Activated T-cell treated with anti-CD3 and anti-CD28 coated beads for 4 hours (primary cell): ENCODE data around the gene USP28.
"Not testable (repeated sequence)": the region's sequence is repeated elsewhere in the genome, so short reads cannot be mapped to it uniquely, and the experiment has no call there.

Experiments used
- DNase-seq: peaks from one replicate; pipeline ENCODE4 v3.0.0-alpha.2; 2020

USP28 gene

GRCh38 chr11:113829751-113830150, 45.6 kb downstream of the USP28 start:
- no peak for DNase-seq

- no peak for DNase-seq
Observed at GRCh38 chr11:113828191-113828590, 47.2 kb downstream of the USP28 start.

DNA sequence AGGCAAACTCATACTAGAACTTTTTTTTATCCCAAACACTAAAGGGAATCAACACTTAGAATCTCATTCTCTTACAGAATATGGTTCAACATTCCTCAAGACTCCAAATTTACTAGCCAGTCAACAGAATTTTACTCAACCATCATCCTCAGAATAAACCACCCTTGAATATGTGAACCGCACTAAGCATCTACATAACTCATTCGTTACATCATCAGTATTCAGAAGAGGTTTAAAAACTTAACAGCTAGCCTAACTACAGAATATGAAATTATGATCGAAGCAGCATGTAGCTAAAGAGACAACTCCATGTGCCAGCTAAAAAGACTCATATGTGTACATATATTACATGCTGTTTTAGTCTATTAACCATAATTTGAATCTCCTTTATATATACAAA, 47.9 kb downstream of the USP28 start:
- DNase-seq, result no peak

DNA sequence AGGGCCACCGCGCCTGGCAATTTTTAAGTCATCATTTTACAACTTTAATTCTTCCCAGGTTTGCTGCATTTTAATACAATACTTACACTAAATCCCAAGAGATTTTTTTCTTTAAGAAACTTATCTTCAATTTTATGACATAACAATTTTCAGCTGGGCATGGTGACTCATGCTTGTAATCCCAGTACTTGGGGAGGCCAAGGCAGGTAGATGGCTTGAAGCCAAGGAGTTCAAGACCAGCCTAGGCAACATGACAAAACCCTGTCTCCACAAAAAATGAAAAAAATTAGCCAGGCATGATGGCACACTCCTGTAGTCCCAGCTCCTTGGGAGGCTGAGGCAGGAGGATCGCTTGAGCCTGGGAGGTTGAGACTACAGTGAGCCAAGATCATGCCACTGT, 56.9 kb downstream of the USP28 start:
- DNase-seq, result no peak

DNA sequence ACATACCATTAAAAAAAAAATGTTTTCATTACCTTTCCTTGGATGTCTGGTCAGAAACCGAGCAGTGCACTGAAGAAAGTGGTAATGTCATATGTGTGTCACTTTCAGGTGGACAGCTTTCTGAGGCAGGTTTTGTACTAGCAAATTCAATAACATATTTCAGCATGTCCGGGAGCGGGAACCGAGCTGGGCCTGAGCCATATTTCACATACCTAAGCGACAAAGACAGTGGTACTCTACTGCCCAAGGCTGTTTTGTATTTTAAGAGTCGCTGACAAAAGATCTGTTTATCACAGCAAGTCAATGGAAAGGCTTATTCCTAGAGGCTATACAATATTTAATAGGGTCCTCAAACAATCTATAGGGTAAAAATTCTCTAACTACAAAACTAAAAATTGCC, 57.7 kb downstream of the USP28 start:
- DNase-seq, result no peak

- no peak for DNase-seq
Observed at GRCh38 chr11:113817162-113817561, 58.2 kb downstream of the USP28 start.

DNA sequence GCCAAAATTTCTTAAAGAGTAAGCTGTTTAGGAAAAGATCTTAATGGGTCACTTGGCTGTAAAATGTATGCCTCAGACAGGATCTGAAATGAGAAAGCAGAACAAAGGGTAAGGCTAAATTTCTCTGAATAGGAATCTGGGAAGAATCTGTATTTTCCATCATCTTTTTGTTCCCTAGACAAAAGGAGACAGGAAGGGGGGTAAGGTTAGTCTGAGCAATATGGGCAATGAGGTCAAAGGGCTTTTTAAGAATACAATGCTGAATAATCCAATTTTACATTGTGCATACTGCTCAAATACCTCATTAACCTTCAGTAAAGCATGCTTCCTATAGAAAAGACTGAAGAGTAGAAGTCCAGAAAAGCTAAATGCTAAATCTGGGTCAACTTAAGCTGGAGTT, 61.2 kb downstream of the USP28 start:
- no peak for DNase-seq

- DNase-seq, result no peak
Observed at GRCh38 chr11:113808931-113809330, 66.4 kb downstream of the USP28 start.

GRCh38 chr11:113806406-113806805, 69.0 kb downstream of the USP28 start:
- no peak for DNase-seq

DNA sequence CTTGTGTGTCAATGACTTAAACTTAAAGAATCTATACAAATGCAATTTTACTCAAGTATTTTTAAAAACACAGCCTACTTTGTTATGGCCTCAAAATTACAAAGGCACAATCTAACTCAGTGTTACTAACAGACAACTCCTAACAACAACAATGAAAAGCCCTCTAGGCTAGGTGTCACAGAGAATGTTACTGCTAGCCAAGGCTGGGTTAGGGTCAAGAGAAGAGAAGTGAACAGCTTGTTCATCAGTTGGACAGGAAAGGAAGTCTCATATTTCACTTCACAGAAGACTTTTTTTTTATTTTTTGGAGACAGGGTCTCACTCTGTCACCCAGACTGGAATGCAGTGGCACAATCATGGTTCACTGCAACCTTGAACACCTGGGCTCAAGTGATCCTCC, 69.7 kb downstream of the USP28 start:
- DNase-seq, result no peak

DNA sequence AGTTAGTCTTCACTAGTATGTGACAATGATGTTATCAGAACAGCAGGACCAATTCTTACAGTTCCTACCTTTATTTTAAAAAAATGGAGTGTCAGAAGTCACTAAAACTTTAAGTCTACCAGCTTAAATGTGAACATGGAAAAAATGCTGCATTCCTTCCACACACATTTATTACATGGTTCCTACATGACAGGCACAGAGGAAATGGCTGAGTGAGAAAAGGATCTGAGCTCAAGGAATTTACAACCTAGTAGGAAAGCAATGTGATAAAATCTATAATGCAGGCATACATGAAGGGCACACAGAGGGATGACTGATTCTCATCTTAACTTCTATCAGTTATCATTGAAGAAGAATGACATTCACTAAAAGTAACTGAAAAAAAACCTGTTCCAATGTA, 72.8 kb downstream of the USP28 start:
- no peak for DNase-seq

DNA sequence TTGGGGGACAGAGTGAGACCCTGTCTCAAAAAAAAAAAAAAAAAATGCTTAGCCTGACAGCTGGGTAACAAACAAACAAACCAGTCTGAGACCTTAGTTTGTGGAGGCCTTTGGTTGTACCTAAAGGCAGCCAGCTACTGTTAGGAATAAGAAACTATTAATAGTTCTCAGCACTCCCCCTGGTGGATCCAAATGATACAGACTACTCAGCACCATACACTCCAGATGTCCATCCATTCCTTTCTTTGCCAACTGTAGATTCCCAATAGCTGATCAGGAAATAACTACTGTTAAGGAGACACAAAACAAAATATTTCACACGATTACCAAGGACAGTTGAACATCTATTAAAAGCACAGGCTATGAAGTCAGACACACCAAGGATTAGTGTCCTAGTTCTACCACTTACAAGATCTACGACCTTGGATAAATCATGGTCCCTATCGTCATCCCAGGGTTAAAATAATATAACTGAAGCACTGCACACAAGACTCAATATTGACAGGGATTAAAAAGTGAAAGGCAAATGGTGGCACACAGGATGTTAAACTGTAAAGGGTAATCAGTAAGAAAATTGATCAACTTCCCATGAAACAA, 78.6 kb downstream of the USP28 start:
- DNase-seq, result no peak

GRCh38 chr11:113789675-113790320, 85.6 kb downstream of the USP28 start:
- DNase-seq, result no peak

- not testable (repeated sequence) for DNase-seq
Observed at GRCh38 chr11:113789016-113789415, 86.4 kb downstream of the USP28 start.

- DNase-seq, result no peak
Observed at GRCh38 chr11:113782134-113782533, 93.2 kb downstream of the USP28 start.

- no peak for DNase-seq
Observed at GRCh38 chr11:113781682-113782081, 93.7 kb downstream of the USP28 start.

DNA sequence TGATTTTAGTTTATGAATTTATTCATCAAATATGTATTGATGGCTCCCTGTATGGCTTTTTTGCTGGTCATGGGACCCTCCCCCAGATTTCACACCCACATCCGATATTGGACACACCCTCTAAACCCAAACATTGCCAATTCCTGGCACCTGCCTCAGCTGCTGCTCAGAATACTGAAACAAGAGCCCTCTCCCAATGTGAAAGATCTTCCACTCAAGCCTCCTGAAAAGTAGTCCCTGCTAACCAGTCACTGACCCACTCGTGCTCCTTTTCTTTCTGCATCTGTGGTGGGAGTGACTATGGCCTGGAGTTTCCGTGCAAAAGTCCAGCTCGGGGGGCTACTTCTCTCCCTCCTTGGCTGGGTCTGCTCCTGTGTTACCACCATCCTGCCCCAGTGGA, 95.9 kb downstream of the USP28 start, which contains the start of gene CLDN25:
CLDN25 (plus strand) TSS at position 301 of the 400 bp plus-strand sequence; CDS start at position 301, 0 bp downstream.
- no peak for DNase-seq

GRCh38 chr11:113778111-113778910, 97.1 kb downstream of the USP28 start:
- no peak for DNase-seq

- no peak for DNase-seq
Observed at GRCh38 chr11:113774174-113774503, 101.2 kb downstream of the USP28 start.

DNA sequence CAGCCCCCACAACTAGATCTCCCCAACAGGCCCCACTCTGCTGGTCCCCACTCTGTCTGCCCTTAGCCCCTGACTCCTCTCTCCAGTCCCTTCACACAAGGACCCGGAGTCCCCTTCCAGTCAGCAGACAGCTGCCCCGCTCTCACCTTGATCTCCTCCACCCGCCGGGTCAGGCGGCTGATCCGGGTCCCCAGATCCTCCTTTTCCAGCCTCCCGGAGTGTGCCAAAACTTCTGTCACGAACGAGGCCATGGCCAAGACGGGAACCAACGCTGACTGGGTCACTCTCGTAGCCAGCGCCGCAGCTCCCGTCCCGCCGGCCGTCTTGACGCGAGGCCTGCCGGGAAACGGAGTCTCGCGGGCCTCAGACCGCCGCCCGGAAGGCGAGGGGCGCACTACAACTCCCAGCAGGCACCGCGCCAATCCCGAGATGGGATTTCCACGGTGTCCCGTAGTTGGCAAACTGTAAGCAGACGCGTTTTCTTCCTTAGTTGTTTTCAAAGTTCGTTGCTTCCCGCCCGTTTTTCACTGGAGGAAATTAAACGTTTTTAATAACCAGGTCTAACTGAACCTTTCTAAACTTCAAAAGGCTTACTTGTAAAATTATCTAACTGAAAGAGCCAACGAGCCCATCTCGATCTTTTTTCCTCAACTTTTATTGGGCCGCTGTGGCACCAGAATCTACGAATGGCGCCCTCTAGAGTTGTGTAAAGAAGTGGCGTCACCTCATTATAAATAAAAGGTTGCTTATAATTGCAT, 101.8 kb downstream of the USP28 start, which contains the start of gene ZW10:
ZW10 (minus strand) TSS at position 277 of the 758 bp plus-strand sequence; CDS start at position 251, 26 bp downstream.
- DNase-seq, result peak; percentile 86

DNA sequence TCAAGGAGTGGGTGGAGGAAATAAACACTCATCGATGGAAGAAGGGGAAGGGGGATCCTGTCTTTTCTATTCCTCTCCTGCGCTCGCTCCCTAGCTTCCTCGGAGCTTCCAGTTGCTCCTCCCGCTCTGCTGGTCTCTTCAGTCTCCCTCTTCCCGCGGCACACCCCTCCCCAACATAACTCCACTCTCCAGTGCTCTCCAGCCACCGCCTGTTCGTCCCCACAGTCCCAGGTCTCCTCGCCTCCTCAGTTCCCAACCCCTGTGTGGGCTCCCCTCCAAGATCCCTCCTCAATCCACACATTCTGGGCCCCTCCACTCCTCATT, 102.3 kb downstream of the USP28 start:
- DNase-seq, result no peak

DNA sequence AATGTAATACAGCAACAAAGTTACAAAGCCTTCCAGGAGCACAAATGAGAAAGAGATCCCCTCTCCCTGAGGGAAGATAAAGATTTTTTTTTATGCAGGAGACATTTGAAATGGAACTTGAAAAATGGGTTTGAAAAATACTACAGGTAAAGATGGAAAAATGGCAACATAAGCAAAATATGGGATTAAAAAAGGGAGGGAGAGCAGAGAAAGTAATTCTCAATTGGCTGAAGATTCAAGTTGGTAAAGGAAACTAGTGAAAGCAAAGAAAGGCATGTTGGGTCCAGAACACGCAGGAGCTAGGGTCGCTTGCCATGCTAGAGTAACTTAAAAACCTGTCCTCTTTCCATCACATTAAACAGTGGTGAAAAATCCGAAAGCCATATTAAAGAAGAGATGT, 103.4 kb downstream of the USP28 start:
- DNase-seq, result no peak

DNA sequence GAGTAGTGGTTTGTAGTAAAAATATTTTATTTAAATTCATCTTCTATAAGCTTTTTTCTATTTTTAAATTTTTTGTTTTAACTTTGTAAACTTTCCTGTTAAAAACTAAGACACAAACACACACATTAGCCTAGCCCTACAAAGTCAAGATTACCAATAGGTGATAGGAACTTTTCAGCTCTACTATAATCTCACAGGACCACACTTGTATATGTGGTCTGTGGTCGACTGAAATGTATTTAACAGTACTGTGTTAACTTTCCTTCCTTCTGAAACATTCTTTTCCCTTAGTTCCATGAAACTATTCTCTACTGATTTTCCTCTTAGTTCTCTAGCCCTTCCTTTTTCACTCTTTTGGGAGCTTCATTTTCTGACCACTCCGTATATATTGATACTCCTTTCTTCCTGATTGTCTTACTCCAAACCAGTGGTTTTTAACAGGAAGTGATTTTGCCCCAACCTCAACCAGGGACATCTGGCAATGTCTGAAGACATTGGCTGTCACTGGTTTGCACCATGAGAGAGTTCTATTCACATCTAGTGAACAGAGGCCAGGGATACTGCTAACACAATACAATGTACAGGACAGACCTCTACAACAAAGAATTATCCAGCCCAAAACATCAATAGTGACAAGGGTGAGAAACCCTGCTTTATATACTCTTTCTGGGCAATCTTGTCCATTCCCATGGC, 110.7 kb downstream of the USP28 start:
- DNase-seq, result no peak
